Stimulated activated CD4-positive, alpha-beta T cell treated with anti-CD3 and anti-CD28 coated beads, Interleukin-12 subunit alpha, Interleukin-12 subunit beta, amount 100 ng/mL, for 48 hours (primary cell): ENCODE measurements around the gene HOOK1.
"Not testable (repeated sequence)": the region's sequence is repeated elsewhere in the genome, so short reads cannot be mapped to it uniquely, and the experiment has no call there.

Experiments used
- DNase-seq, 3 donors: peaks; one replicate each; pipeline ENCODE4 v3.0.0-alpha.2; 2020; ENCODE audit warnings: low read depth in 2 of 3, low spot score in 1 of 3

HOOK1 gene

DNA sequence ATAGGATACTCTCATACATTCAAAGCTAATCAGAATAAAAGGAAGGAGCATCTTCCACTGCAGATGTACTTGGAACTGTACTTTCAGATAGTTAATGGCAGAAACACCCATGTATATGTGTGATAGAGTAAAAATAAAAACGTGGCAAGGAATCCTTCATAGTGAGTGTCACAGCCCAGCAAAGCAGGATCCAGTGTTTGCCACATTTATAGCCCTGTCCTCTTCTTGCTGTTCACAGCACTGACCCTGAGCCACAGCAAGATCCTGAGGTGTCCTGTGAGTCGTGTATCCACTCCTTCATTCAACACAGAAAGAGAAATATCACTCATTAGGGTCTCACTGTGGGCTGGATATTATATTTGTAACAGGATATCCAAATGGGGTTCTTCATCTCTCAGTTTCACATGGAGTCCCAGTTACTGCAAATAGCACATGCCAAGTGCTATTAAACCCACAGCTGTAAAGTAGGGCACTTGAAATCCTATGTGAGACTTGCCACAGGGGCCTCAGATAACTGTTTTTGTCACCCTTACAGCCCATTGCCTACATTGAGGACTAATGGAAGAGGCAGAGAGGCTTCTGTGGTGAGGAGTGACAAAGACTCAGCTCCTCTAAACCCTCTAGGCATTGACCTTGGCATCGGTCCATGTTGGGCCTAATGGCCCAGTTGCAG lies 70.5 kb downstream of the HOOK1 start:
- DNase-seq = no peak

DNA sequence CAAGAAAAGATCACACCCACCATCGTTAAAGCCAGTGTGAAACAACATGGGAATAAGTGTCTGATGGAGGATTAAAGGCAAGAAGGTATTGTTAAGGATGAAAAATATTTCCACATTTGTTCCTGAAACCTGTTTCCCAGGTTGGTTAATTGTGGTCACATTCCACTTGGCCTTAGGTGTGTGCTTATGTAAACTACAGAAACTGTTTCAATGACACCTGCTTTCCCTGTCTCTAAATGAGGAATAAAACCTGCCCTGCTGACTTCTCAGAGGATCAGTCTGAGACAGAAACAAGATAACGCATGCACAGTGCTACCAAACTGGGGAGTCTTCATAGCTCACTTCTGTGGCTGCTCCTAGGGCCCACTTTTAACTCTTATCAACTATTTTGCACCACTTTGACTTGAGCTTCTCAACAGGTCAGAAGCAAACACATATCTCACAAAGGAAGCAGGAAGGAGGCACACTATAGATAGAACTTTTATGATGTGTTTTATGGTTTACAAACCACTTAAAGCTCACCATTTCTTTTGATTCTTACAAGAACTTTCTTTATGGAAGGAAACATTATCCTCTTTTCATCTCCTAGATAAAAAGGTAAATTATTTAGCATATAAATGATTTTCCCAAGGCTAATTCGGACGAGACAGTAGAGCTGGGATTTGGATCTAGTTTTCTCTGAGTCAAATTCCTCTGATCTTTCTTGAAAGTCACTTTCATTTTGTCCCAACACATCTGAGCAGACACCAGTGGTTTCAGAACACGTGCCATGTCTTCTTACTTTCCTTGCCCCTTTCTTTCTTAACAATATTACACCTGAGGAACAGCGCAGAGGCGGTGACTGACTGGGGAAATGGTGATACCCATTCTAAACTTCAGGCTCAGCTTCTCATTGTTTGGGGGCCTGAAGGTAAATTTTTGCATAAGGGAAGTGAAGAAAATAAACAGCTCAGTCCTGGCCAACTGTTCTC lies 78.4 kb downstream of the HOOK1 start:
- DNase-seq = no peak

DNA sequence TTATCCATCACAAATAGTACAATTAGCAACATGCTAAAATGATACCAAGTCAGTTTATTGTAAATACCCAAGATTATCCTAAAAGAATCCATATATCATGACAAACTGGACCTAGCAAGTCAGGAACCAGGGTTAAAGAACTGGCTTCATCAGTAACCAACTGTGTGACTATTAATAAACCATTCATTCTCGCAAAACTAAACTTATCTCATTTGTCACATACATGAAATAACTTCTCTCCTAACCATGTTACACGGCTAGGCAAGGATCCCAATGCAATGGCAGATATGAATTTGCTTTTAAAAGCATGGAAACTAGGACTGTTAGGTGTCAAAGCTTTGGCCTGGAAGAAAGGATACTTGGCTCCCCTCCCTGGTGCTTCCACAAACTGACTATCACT lies 82.4 kb downstream of the HOOK1 start:
- no peak for DNase-seq

DNA sequence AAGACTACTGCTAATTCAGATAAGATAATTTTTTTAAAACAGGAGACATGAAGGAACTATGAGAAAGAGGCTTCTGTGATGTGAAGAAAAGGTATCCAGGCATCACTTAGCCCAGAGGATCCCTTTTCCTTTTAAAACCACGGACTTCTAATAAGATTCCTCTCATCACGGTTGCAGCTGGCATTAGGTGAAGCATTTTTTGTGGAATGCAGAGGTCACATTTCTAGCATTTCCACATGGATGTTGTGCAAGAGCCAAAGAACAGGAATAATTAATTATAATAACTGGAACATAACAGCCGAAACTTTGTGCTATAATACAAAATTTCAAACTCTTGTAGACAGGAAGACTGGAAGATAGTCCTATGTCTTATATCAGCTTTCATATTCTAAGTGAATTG lies 84.2 kb downstream of the HOOK1 start:
- no peak for DNase-seq

DNA sequence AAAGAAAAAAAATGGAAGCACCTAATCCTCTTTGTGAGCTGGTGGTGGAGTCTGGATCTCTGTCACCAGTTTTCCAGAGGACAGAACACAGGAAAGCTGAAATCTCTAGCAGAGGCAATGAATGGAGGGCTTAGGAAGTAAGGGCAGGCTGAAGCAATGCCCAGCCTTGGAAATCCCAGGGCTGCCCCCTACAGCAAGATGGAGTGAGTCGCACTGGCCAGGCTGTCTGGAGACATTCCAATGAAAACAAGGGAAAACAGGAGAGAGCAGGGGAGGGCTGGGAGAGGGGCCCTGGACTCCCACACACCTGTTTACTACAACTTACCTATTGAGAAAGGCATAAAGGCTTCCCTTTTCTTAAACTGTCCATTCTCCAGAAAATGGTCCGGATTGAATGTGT lies 85.9 kb downstream of the HOOK1 start:
- DNase-seq = no peak

DNA sequence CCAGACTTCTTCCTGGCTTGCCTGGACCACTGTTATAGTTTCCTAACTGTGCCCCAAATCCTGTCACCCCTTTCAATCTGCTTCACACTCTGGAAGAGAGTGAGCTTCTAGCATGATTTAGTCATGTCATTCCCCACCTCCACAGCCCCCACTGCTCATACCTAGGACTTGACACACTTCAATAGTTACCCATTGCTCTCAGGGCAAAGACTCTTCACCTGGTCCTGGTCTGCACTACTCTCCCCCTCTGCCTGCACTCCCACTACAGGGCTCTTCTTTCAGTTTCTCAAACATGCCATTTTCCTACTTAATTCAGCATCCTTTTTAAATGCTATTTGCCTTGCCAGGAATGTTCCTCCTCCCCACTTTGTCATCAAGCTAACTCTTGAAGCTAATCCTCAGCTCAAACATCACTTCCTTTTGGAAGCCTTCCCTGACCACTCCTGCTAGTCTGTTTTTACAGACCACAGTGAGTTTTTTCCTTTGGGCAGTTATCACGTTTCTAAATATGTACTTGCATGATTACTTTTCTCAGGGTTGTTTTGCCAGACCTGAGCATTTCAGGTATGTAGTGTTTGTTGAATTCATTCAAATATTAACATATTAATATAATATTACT lies 87.1 kb downstream of the HOOK1 start:
- DNase-seq = no peak

DNA sequence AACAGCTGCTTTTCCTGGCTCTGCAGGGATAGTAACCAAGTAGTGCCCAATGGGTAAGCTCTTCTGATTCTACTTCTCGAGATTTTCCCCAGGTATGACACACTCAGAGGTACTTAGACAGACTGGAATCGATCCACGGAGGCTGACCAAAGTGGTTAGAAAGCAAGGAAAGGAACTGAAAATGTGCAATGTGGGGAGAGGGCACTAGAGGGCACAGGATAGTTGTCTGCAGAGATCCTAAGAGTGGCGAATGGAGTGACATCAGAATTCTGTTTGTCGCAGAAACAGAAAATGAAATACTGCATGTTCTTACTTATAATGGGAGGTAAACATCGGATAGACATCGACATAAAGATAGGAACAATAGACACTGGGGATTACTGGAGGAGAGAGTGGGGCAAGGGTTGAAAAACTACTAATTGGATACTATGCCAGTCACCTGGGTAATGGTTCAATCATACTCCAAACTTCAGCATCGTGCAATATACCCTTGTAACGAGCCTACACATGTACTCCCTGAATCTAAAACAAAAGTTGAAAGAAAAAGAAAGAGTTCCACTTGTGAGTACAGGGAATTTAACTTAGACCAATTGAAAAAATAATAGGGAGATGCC lies 88.5 kb downstream of the HOOK1 start:
- DNase-seq = no peak

DNA sequence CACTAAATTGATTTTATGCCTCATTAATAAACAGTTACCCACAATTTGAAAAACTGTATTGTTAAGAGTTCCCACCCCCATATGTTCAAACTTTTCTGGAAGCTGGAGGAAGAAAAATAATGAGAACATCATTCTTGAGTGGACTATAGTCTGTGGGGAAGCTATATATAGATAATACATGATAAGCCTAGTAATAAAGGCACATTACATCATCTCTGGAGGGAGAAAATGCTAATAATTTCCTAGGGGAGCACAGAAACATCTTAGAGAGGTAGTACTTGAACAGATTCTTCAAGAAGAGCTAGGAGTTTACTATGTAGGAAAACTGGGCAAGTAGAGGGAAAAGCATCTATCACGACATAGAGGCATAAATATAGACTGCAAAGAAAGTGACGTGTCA lies 92.2 kb downstream of the HOOK1 start:
- DNase-seq = no peak

DNA sequence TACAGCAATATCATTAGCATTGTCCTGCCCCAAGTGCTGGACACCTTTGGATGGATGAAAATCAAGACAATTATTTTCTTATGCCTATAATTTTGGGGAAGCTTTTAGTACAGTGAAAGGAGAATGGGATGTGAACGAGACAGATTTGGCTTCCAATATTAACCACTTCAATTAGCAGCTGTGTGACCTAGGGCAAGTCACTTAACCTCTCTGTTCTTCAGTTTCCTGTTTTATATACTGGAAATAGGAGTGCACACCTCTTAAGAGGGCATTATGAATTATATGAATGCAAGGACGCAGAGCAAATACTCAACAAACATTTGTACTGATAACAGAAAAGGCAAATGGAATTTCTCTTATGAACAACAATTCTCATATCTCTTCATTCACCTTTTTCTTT lies 93.3 kb downstream of the HOOK1 start:
- no peak for DNase-seq

DNA sequence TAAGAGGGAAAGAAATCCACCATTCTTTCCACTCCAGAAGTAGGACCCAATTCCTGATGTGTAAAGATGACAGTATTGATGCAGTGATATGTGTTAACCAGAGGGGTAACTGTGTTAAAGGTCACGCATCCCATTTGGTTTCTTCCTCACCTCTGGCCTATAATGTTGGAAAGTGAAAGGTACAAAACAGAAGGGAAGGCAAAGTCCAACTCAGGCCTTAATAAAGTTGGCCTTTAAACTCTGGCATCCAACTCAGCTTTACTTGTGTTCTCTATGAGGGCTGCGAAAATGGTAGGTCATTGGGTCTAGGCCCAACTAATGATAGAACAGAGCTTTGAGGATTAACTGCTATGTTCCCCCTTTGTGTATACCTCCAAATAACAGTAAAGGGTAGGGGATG lies 93.9 kb downstream of the HOOK1 start:
- DNase-seq = no peak

DNA sequence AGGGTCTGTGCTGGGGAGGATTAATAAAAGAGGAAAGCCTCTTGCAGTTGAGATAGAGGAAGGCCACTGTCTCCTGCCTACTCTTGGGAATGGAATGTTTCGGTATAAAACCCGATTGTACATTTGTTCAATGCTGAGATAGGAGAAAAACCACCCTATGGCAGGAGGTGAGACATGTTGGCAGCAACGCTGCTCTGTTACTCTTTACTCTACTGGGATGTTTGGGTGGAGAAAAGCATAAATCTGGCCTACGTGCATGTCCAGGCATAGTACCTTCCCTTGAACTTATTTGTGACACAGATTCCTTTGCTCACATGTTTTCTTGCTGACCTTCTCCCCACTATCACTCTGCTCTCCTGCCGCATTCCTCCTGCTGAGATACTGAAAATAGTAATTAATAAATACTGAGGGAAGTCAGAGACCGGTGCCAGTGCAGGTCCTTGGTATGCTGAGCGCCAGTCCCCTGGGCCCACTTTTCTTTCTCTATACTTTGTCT lies 100.1 kb downstream of the HOOK1 start:
- DNase-seq = not testable (repeated sequence)

DNA sequence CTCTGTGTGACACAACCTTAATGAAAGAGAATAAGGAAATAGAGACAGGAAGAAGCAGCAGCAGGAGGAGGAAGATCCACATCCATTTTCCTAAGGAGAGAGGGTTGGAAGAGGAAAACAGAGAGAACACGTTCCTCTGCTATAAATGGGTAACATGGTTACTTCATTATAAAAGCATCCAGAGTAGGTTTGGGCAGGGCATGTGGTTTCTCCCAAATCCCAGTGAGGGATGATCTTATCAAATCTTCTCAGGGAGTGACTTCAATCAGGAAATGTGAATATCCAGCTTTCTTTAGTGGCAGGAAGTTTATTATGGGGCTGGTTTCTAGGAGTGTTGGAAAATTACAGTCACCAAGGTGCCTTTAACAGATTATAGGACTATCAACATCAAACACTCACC lies 100.8 kb downstream of the HOOK1 start:
- no peak for DNase-seq

DNA sequence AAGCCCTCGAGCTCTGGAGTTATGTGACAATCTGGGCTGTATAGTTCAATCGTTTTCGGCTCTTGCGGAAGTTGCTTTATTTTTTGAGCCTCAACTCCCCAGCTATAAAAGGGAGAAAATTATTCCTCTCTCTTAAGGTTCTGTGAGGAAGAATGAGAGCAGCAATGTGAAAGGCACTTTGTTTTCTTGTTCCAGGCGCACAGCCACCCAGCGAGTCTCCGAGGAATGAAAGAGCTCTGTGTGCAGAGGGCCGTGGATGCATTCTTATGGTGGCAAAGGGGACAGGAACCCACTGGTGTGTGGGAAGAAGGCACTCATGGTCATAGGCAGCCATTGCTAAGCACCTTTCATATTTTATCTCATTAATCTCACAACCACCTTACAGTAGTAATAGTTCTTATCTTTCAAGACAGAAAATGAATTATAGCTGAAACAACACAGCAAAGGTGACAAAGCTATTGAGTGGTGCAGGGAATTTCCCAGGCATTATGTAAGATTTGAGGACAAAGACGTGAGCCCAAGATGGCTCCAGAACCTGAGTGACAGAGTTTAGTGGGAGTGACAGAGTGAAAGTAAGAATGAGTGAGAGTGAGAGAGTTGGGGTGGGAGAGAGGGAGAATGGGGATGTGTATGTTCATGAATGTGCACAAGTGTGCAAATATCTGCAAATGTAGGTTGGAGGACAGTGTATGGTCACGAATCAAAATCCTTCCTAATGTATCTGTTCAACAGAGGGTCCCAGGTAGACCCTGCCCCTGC lies 102.5 kb downstream of the HOOK1 start:
- no peak for DNase-seq

DNA sequence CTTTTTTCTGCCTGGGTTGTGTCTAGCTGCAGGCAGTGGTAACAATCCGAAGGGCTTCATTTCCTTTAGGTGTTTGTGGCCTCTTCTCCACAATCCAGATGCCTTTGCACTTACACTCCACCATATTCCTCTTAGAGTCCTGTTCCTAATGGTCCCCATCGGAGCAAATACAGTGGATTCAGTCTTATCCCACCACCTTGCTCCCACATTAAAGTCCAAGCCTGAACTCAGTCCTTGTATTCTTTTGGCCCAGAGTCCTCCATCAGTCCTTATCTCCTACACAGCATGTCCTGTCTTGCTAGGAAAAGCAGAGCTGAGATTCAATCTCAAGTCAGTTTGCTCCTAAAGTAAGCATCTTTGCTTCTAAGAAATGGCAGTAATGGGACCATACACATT lies 103.0 kb downstream of the HOOK1 start:
- DNase-seq = no peak

DNA sequence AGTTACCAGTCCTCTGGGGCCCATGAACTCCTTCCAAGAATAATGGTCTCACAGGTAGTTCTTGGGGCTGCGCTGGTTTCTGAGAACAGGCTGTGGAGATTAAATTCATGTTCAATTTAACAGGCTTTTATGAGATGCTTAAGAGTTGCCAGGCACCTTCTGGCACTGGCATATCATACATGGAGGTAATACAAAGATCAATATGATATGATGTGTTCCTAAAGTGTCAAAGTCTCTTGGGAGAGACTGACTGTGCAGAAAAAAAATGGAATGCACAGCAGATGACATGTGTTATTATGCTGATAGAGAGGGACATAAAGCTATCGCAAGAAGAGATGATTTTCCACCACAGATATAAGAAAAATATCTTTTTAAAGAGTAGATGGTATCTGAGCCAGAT lies 105.0 kb downstream of the HOOK1 start:
- DNase-seq = no peak

DNA sequence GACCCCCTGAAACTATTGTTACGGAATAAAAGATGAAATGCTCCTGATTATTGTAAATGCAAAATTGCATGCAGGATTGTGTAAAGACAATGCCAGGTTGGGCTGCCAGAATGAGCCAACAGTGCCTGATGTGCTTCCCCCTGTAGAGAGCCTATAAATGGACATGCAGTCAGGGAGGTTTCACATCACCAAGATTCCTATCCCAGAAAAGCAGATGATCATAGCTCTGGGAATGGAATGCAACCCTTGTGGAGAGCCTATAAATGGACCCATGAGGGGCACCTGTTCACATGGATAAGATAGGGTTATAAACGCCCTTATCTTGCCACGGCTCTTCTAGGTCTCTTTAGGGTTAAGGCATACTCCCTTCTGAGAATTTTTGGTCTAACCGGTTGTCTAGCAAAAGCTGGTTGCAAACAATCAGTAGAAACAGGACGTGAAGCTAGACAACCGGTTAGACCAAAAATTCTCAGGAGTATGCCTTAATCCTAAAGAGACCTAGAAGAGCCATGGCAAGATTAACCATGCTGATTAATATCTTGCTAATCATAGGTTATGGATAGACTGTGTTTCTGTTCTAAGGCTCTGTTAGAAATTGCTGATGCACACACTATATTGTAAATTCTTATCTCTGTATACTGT lies 106.6 kb downstream of the HOOK1 start:
- not testable (repeated sequence) for DNase-seq

DNA sequence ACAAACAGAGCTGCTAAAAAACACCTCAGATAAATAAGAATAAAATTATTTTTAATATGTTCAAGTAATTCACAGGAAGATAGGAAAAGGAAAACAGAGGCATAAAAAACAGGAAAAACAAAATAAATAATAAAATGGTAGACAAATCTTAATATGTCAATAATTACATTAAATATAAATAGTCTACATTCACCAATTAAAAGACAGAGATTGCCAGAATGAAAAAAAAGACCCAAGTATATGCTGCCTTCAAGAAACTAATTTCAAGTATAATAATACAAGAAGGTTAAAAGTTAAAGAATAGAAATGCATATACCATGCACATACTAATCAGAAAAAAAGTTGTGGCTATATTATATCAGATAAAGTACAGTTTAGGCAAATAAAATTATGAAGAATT lies 109.9 kb downstream of the HOOK1 start:
- no peak for DNase-seq
